GM18505 (cell line): Measurements from ENCODE around the gene DHRS1.
A peak's percentile ranks its signal among the peaks of the same experiment; 100 is the strongest.

ENCODE experiments used
- ATAC-seq: cut with Tn5 transposase; IDR thresholded peaks from one replicate; pipeline ENCODE4 v1.9.1; 2021; ENCODE audit not compliant: unreplicated experiment
- POLR2A ChIP-seq: IDR thresholded peaks from 4 replicates; pipeline ENCODE4 v1.6.1; 2011; ENCODE audit warnings: borderline replicate concordance; ENCODE audit not compliant: insufficient read depth, insufficient read length; ENCODE audit errors: extremely low read depth

DHRS1 gene

GRCh38 chr14:24299255-24300191 is at the start of gene DHRS1, which contains the start of gene NOP9:
Gene DHRS1, minus strand, starts transcription at chr14:24299780. Its CDS starts 674 bp downstream, at chr14:24299106.
Gene NOP9, plus strand, starts transcription at chr14:24299850. Its CDS starts 105 bp downstream, at chr14:24299955.
- ATAC-seq, result peak; percentile 67
- TF ChIP-seq POLR2A, result peak; percentile 77

GRCh38 chr14:24348186-24348585 is 48.6 kb upstream of the DHRS1 start:
- TF ChIP-seq POLR2A, result no peak
- no peak for ATAC-seq

- no peak for ATAC-seq
- TF ChIP-seq POLR2A, result no peak
These were observed 47.6 kb upstream of the DHRS1 start for GRCh38 chr14:24347134-24347533.

- no peak for TF ChIP-seq POLR2A
- no peak for ATAC-seq
These were observed 44.4 kb upstream of the DHRS1 start for GRCh38 chr14:24343795-24344660.

GRCh38 chr14:24342889-24343288 is 43.3 kb upstream of the DHRS1 start:
- no peak for TF ChIP-seq POLR2A
- ATAC-seq, result no peak

- TF ChIP-seq POLR2A, result no peak
- no peak for ATAC-seq
These were observed 41.0 kb upstream of the DHRS1 start for GRCh38 chr14:24340606-24341005.

GRCh38 chr14:24339284-24340151 is 39.9 kb upstream of the DHRS1 start, which contains the start of gene RIPK3:
Gene RIPK3, minus strand, starts transcription at chr14:24339991. Its CDS starts 165 bp downstream, at chr14:24339826.
- ATAC-seq, result peak; percentile 82
- TF ChIP-seq POLR2A, result peak; percentile 73

GRCh38 chr14:24338843-24339242 is 39.3 kb upstream of the DHRS1 start:
- TF ChIP-seq POLR2A, result no peak
- no peak for ATAC-seq

GRCh38 chr14:24337824-24338175 is 38.2 kb upstream of the DHRS1 start:
- TF ChIP-seq POLR2A, result no peak
- no peak for ATAC-seq

GRCh38 chr14:24337144-24337823 is 37.7 kb upstream of the DHRS1 start:
- no peak for TF ChIP-seq POLR2A
- ATAC-seq, result no peak

- no peak for TF ChIP-seq POLR2A
- ATAC-seq, result no peak
These were observed 36.0 kb upstream of the DHRS1 start for GRCh38 chr14:24335461-24336171.
